CD14-positive monocyte (primary cell): ENCODE data around the gene PARS2. TPM values are rescaled to one million over a fixed set of nuclear protein-coding genes. Genes with fewer than 3 reads are reported as not detected.

ENCODE experiments used
- DNase-seq, 3 donors: peaks; one replicate each; pipeline ENCODE4 v3.0.0-alpha.2; 2011 to 2022
- H2AFZ ChIP-seq: 2 replicates; pipeline ENCODE4 v1.6.0; 2012; ENCODE audit warnings: mild to moderate bottlenecking, low read depth, low read length, inconsistent platforms; ENCODE audit not compliant: insufficient read depth, poor library complexity, severe bottlenecking
- H3K27ac ChIP-seq, 2 donors: 1 replicate in 1 of 2; 2 replicates in 1 of 2; pipeline ENCODE4 v1.5.1; 2012 to 2013; ENCODE audit warnings: low read length in 2 of 2, control low read depth in 1 of 2, inconsistent platforms in 1 of 2, low read depth in 1 of 2, mild to moderate bottlenecking in 1 of 2
- H3K27me3 ChIP-seq, 2 donors: one replicate each; pipeline versions ENCODE4 v1.6.0 to v1.6.1; 2011 to 2013; ENCODE audit warnings: low read length in 2 of 2; ENCODE audit not compliant: control insufficient read depth in 2 of 2, insufficient read depth in 2 of 2
- H3K36me3 ChIP-seq, 2 donors: replicated peaks in 1 of 2; 1 replicate in 1 of 2; 2 replicates in 1 of 2; pipeline versions ENCODE4 v1.5.1 to v1.6.1; 2012 to 2013; ENCODE audit warnings: low read length in 2 of 2, control low read depth in 1 of 2, inconsistent platforms in 1 of 2, mild to moderate bottlenecking in 1 of 2; ENCODE audit not compliant: insufficient read depth in 2 of 2, control insufficient read depth in 1 of 2
- H3K4me1 ChIP-seq, 2 donors: 1 replicate in 1 of 2; 2 replicates in 1 of 2; pipeline versions ENCODE4 v1.5.1 to v1.6.1; 2012 to 2013; ENCODE audit warnings: low read length in 2 of 2, control low read depth in 1 of 2, inconsistent platforms in 1 of 2, mild to moderate bottlenecking in 1 of 2, moderate library complexity in 1 of 2; ENCODE audit not compliant: insufficient read depth in 2 of 2, control insufficient read depth in 1 of 2
- H3K4me2 ChIP-seq: replicated peaks from 2 replicates; pipeline ENCODE3; 2012; ENCODE audit warnings: low read length, moderate library complexity, mild to moderate bottlenecking; ENCODE audit not compliant: poor library complexity, severe bottlenecking; ENCODE audit errors: extremely low read depth
- H3K4me3 ChIP-seq, 3 experiments: fragments of 200-600 bp in 1 of 3; sonication (generic) in 1 of 3; replicated peaks in 1 of 3; 1 replicate in 2 of 3; 2 replicates in 1 of 3; pipeline ENCODE4 v1.5.1; 2011 to 2013; ENCODE audit warnings: low read length in 3 of 3, mild to moderate bottlenecking in 3 of 3, control low read depth in 2 of 3, low read depth in 2 of 3, inconsistent platforms in 1 of 3, moderate library complexity in 1 of 3
- H3K79me2 ChIP-seq: 2 replicates; pipeline ENCODE4 v1.6.0; 2012; ENCODE audit warnings: mild to moderate bottlenecking, control low read depth, inconsistent platforms, low read length, moderate library complexity; ENCODE audit not compliant: insufficient read depth
- H3K9ac ChIP-seq: 2 replicates; pipeline ENCODE4 v1.6.0; 2017; ENCODE audit warnings: low read length, mild to moderate bottlenecking; ENCODE audit not compliant: insufficient read depth, poor library complexity, severe bottlenecking
- H3K9me3 ChIP-seq, 2 donors: replicated peaks in 1 of 2; 1 replicate in 1 of 2; 2 replicates in 1 of 2; pipeline versions ENCODE4 v1.5.1 to v1.6.1; 2012 to 2013; ENCODE audit warnings: low read length in 2 of 2, control low read depth in 1 of 2; ENCODE audit not compliant: control insufficient read depth in 1 of 2, insufficient read depth in 1 of 2
- H4K20me1 ChIP-seq: 2 replicates; pipeline ENCODE4 v1.6.0; 2012; ENCODE audit warnings: mild to moderate bottlenecking, low read length, control low read depth, moderate library complexity; ENCODE audit not compliant: insufficient read depth
- H3K27ac Mint-ChIP-seq, 7 donors: one replicate each; pipeline ENCODE4 v1.8.0; 2020; ENCODE audit warnings: mild to moderate bottlenecking in 7 of 7, mixed read lengths in 7 of 7, moderate library complexity in 6 of 7, inconsistent platforms in 2 of 7
- H3K27me3 Mint-ChIP-seq, 3 donors: one replicate each; pipeline ENCODE4 v1.8.0; 2021 to 2022; ENCODE audit warnings: low read depth in 3 of 3, mild to moderate bottlenecking in 3 of 3, mixed read lengths in 3 of 3, moderate library complexity in 3 of 3, inconsistent platforms in 1 of 3
- H3K36me3 Mint-ChIP-seq, 2 donors: one replicate each; pipeline ENCODE4 v1.8.0; 2020; ENCODE audit warnings: mixed read lengths in 2 of 2, inconsistent platforms in 1 of 2, mild to moderate bottlenecking in 1 of 2
- H3K4me1 Mint-ChIP-seq: one replicate; pipeline ENCODE4 v1.8.0; 2020; ENCODE audit warnings: mild to moderate bottlenecking, mixed read lengths
- H3K4me3 Mint-ChIP-seq, 2 donors: one replicate each; pipeline ENCODE4 v1.8.0; 2020; ENCODE audit warnings: mild to moderate bottlenecking in 2 of 2, mixed read lengths in 2 of 2, moderate library complexity in 1 of 2
- H3K9me3 Mint-ChIP-seq, 7 donors: one replicate each; pipeline ENCODE4 v1.8.0; 2020 to 2022; ENCODE audit warnings: mixed read lengths in 7 of 7, mild to moderate bottlenecking in 6 of 7, moderate library complexity in 6 of 7, inconsistent platforms in 2 of 7
- WGBS: methylation state at CpG from one replicate; pipeline ENCODE4 v1.1.5; 2013; ENCODE audit warnings: missing lambda C conversion rate; ENCODE audit not compliant: insufficient coverage; 5-methylcytosine and 5-hydroxymethylcytosine counted together
- intact Hi-C, 2 donors: fragments of 100-400 bp; cut with micrococcal nuclease; formaldehyde crosslinking; loops; one replicate each; pipeline versions ENCODE4 v1.15.0 to v1.15.1; 2023
- polyA plus RNA-seq, 3 donors: library from polyadenylated mRNA; depleted of rRNA in 1 of 3; unstranded in 2 of 3; stranded (reverse) in 1 of 3; fragments of 300-500 nt in 2 of 3; fragments of >200 nt in 1 of 3; fragmentation: Illumina TruSeq in 2 of 3; gene quantifications; 1 replicate in 2 of 3; 2 replicates in 1 of 3; pipeline ENCODE4 v1.2.3, GENCODE V29; 2012 to 2021
- TF ChIP-seq, protein P1 (sequence below): fragments of 200-600 bp; IDR thresholded peaks from one replicate; pipeline ENCODE4 v1.8.0; 2022; ENCODE audit warnings: antibody characterized with exemption, mild to moderate bottlenecking

PARS2 gene
- polyA plus RNA-seq, 3 donors = 0.73 to 1.2 (median 0.92) TPM

DNA sequence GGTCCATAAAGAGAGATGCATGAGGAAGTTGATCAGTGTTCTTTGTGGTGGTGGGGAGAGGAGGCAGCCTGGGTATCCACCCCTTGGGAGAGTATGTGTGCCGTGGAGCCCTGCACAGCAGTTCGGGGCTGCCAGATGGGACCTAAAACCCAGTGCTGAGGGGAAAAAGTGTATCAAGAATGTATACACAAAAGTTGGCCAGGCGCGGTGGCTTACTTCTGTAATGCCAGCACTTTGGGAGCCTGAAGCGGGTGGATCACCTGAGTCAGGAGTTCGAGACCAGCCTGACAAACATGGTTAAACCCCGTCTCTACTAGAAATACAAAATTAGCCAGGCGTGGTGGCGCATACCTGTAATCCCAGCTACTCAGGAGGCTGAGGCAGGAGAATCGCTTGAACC lies 52.8 kb downstream of the PARS2 start:
- H3K4me3 Mint-ChIP-seq = no peak overlapping the region

DNA sequence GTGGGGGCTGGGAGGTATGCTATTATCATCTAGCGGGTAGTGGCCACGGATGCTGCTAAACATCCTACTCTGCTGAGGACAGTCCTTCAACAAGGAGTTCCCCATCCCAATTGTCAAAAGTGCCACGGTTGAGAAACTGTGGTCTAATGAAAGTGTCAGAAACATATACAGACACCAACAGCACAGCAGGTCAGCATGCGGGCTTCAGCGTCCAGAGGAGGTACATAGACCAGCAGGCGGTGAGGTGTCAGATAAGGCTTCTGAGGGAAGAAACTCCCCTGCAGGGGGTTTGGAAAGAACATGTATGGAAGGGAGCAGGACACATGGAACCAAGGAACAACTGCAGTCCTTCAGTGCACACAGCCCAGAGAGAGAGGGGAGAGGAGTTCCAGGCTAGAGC lies 53.5 kb downstream of the PARS2 start:
- Histone ChIP-seq H3K9me3 (no peaks in the 10 kb centered on the region), H3K27ac (no peak overlapping the region), H3K9ac (no peak overlapping the region), H3K27me3 (no peaks in the 10 kb centered on the region), H3K79me2 (peaks cover 2% of the 10 kb centered on the region), H4K20me1 (no peaks in the 10 kb centered on the region), H3K4me2 (no peak overlapping the region), H3K4me3 (no peak overlapping the region), H2AFZ (no peak overlapping the region), H3K36me3 (no peaks in the 10 kb centered on the region), H3K4me1 (peaks cover 5 to 7% of the 10 kb centered on the region in 2 donors)
- intact Hi-C loops = loop anchor here in 1 of 2 donors (10.0 kb wide), 1 partner anchor 766 kb away; the partner anchor contains the start of genes IFT25 and LRRC42
- H3K27me3 Mint-ChIP-seq = peaks cover 0 to 5% (median 2%) of the 10 kb centered on the region in 3 donors
- TF ChIP-seq, protein P1, sequence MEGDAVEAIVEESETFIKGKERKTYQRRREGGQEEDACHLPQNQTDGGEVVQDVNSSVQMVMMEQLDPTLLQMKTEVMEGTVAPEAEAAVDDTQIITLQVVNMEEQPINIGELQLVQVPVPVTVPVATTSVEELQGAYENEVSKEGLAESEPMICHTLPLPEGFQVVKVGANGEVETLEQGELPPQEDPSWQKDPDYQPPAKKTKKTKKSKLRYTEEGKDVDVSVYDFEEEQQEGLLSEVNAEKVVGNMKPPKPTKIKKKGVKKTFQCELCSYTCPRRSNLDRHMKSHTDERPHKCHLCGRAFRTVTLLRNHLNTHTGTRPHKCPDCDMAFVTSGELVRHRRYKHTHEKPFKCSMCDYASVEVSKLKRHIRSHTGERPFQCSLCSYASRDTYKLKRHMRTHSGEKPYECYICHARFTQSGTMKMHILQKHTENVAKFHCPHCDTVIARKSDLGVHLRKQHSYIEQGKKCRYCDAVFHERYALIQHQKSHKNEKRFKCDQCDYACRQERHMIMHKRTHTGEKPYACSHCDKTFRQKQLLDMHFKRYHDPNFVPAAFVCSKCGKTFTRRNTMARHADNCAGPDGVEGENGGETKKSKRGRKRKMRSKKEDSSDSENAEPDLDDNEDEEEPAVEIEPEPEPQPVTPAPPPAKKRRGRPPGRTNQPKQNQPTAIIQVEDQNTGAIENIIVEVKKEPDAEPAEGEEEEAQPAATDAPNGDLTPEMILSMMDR = no peak
- no peak overlapping the region for H3K27ac Mint-ChIP-seq
- peaks cover 6% of the 10 kb centered on the region for H3K4me1 Mint-ChIP-seq
- H3K9me3 Mint-ChIP-seq = no peaks in the 10 kb centered on the region
- no peak for DNase-seq
- WGBS = 100% methylated on average over 3 of the region's 6 CpGs
- H3K4me3 Mint-ChIP-seq = no peak overlapping the region
- H3K36me3 Mint-ChIP-seq = no peaks in the 10 kb centered on the region

More for the DNA sequence above, 52.8 kb downstream of the PARS2 start:
- peaks cover 11 to 14% of the 10 kb centered on the region in 2 donors for H3K4me1 ChIP-seq
- no peaks in the 10 kb centered on the region for H3K9me3 Mint-ChIP-seq
- TF ChIP-seq, protein P1 = no peak
- H3K4me3 ChIP-seq = no peak overlapping the region
- no peak overlapping the region for H3K9ac ChIP-seq
- no peaks in the 10 kb centered on the region for H3K36me3 ChIP-seq
- no peak overlapping the region for H3K27ac ChIP-seq
- intact Hi-C loops = loop anchor here in 1 of 2 donors (10.0 kb wide), 1 partner anchor 767 kb away; the partner anchor contains the start of genes IFT25 and LRRC42
- no peak overlapping the region for H3K27ac Mint-ChIP-seq
- WGBS = 93% methylated on average over 6 of the region's 10 CpGs
- H4K20me1 ChIP-seq = no peaks in the 10 kb centered on the region
- no peaks in the 10 kb centered on the region for H3K27me3 ChIP-seq
- H3K4me2 ChIP-seq = no peak overlapping the region
- H3K4me1 Mint-ChIP-seq = peaks cover 12% of the 10 kb centered on the region
- H3K9me3 ChIP-seq = no peaks in the 10 kb centered on the region
- no peak overlapping the region for H2AFZ ChIP-seq
- peaks cover 9% of the 10 kb centered on the region for H3K79me2 ChIP-seq
- no peaks in the 10 kb centered on the region for H3K36me3 Mint-ChIP-seq
- H3K27me3 Mint-ChIP-seq = peaks cover 0 to 3% (median 2%) of the 10 kb centered on the region in 3 donors
- DNase-seq = no peak
